Stimulated activated CD8-positive, alpha-beta memory T cell treated with anti-CD3 and anti-CD28 coated beads, Interleukin-15, amount 100 ng/mL, for 1 hour (primary cell): ENCODE results near the gene MR1.

ENCODE experiments used
- DNase-seq: peaks from one replicate; pipeline ENCODE4 v3.0.0-alpha.2; 2020; ENCODE audit warnings: low read depth

The MR1 gene

DNA sequence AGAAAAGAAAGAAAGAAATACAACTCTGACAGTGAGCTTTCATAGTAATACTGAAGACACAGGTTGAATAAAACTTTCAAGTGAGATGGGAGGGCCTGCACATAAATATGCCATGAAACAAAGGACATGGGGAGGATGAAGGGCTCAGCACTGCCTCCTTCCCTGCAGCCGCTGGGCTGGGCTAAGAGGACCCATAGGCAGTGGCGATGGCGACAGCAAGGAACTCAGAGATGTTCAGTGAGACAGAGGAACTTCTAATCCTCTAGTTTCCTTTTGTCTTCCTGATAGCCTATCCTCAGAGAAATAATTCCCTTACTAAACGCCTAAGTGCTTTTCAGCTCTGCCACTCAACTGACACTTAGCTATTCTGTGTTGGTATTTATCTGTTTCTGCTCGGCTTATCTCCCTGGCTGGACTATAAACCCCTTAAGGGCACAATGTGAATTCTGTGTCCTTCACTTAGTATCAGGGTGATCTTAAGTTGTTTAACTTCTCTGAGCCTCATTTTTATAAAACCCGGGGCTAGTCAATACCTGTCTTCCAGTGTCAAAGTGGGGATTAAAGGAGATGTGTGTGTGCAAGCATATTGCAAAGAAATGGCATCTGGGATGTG is 30.3 kb downstream of the MR1 start:
- DNase-seq, result no peak

DNA sequence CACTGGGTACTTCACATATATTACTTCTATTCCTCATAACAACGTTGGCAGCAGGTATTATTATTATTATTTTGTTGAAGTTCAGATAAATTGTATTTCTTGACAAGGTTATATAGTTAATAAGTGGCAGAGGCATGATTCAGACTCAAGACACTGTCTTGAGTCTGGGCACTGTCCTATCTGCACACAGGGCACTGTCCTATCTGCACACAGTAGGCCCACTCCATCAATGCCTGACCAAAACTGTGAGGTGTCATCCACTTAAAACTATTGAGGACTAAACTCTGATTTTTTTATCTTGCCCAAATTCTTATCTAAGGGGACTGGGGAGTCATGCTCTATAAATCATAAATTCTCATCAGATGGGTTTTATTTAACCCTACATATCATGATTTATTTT is 30.9 kb downstream of the MR1 start:
- DNase-seq, result no peak

DNA sequence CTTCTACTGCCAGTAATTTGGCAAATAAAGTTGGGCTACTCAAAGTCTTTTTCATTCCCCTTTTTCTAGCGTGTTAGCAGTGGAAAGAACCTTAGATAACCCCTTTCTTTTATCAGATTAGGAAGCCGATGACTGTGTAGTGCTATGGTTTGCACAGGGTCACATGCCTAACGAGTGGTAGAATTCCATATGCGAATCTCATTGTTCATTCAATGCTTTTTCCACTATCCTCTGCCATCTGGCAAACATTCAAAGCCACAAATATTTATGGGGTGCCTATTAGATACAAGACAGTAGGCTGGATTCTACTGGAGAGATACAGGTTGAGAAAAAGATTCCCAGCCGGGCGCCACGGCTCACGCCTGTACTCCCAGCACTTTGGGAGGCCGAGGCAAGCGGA is 39.9 kb downstream of the MR1 start:
- DNase-seq, result no peak

DNA sequence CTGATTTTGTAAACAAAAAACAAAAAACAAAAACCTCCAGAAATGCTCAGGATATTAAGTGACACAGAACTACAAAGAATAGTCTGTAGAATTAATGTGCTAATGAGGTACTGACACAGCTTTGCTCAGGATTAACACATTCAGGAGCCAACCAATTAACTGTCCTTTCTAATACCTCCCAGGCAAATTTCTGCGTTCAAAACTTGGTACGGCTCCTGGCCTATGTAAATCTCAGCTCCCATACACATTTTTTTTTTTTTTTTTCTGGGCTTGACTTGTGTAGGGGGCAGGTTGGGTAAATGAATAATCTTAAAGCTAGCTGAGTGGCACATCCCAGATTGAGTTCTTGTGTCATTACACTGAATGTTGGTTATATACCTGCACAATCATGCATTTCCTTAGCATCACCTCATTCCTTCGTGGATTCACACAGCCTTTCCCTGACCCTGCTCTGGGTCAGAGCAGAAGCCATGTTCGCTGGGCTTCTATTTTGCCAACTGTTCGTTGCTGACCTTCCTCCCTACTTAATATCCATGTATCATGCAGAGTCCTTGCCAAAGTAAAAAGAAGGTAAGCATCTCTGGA is 42.1 kb downstream of the MR1 start:
- DNase-seq, result no peak

DNA sequence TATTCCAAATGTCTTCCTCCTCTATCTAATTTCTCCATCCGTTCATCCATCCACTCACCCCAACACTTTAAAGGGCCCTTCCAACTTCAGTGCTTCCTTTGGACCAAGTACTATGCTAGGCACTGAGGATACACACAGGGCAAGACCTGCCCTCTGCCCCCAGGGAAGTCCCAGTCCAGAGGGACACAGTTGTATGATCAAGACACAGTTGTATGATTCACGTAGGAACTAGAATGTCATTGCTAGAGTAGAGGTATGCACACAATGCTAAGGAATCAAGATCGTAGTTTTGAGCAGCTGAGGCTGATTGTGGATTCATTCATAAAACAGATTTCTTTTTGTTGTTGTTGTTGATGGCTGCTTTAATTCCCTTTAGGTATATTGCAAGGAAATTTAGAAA is 43.1 kb downstream of the MR1 start:
- no peak for DNase-seq

DNA sequence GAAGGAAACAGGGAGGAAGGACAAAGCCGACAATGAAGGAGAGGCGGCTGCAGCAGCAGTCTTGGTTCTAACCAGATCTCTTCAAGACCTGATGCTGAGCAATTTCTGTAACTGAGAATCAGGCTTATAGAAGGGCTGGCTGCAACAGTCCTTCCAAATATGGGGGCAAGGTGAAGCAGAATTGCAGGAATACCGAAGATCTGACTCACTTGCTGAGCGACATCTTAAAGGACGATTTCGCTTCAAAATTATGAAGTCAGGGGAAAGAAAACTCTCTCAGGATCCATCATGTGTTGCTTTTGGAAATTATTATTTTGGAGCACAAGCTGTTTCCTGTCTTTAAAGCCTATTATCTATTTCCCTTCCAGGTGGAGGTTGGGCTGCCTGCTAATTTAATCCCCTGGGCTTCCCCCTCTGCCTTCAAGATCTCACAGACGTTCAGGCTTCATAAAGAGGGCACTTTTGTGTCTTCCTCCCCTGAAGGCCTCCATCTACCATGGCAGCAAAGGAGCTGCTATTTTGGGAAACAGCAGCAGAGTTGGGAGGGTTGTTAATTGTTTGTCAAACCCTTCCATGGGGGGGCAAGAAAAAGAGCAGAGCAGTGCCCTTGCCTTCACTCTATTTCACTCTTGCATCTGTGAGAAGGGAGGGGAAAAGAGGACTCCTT is 43.9 kb downstream of the MR1 start:
- DNase-seq, result no peak

DNA sequence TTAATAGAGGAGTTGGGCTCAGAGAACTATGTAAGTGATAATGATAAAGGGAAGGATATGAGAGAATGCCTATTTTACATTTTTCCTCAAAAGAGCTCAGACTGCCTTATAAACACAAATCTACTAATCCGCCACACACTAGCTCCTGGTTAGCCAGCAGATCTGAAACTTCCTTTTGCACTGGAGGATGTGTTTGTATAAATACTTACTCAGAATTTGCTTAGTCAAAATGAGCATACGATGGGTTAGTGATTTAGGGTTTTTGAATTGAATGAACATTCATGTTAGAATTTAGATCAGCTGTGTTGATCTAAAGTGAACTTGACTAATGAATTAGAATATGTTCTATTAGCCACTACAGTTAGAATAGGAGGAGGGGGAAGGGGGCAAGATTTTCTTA is 45.6 kb downstream of the MR1 start:
- DNase-seq, result no peak

DNA sequence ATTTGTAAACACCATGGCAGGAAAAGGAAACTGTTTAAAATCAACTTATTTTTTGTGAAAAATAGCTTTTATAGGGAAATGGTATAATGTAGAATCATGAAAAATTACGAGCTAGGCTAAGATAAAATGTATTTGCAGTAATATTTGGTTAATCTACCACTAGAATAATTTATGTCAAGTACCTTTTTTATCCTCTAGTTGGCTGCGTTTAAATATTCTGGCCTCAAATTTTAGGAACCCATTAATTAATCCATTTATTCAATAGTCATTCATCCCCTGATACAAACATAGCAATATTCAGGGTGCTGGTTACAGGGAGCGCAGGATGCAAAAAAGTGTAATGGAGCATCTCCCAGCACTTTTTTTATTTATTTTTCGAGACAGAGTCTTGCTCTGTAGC is 46.1 kb downstream of the MR1 start:
- DNase-seq, result no peak

DNA sequence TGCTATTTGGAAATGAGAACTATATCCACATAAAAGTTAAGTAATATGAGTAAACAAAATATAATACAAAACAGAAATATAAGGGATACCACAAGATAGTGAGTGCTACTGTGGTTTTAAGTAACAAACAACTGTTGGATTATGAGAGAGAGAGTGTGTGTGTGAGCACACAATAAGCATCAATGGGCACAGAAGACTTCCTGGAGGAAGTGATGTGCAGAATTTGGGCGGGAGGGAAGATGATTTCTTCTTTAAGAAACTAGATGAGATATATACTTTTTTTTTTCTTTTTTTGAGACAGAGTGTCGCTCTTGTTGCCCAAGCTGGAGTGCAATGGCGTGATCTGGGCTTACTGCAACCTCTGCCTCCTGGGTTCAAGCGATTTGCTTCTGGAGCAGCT is 46.8 kb downstream of the MR1 start:
- DNase-seq, result no peak

DNA sequence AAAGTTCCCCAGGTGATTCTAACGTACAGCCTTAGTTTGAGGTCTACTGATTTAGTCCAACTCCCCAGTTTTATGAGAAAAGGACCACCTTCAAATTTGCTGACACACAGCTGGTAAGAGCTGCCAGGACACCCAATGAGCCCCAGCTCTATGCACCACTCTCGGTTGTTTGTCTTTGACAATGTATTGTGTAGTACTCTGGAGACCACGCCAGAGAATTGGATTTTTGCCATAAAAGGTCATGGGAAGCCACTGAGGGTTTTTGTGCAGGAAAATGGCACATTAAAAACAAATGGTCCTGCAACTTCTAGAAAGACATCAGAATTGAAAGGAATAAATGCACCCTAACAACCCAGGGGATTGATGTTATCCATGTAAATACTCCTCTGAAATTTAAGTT is 47.6 kb downstream of the MR1 start:
- no peak for DNase-seq

DNA sequence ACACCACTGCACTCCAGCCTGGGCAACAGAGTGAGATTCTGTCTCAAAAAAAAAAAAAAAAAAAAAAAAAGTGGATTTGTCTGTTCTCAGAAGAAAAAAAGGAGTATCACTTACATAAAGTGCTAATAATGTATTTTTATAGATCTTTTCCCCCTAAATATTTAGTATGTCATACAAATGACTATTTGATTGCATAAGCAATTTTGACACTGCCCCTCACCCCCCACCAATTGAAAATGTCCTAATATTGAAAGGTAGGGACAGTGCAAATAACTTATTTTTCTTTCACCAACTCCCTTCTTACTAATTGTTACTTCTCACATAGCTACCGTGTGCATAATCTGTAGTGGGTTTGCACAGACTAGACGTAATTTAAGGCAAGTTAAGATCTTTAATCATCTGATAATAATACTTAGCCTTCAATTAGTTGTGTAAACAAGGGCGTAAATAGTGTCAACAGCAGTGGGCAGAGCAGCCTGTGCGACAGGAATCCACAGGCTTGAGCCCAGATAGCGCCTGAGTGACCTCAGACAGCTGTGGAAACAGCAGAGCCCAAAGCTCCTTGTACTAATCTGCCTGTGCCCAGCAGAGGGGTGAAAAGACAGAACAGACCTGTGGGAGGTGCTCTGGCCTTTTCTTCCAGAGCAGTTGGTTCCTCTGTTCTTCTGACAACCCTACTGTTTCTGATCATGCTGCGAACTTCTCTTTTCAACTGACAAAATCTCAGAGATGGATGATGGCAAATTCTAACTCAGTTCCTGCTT is 50.2 kb downstream of the MR1 start:
- DNase-seq, result peak; percentile 29

DNA sequence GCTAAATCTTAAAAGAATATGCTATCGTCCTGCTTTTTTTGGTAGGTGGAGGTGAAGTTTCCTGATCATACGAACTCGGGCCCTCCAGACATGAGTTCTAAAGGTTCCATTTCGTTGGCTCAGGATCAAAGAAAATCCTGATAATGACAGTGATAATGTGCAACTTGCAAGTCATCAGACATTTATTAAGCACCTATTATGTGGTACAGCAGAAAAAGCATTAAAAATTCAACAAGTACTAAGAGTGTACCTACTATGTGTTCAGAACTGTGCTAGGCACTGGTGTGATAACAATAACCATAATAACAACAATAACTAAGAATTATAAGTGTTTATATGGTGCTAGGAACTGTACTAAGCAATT is 50.8 kb downstream of the MR1 start:
- DNase-seq, result no peak

DNA sequence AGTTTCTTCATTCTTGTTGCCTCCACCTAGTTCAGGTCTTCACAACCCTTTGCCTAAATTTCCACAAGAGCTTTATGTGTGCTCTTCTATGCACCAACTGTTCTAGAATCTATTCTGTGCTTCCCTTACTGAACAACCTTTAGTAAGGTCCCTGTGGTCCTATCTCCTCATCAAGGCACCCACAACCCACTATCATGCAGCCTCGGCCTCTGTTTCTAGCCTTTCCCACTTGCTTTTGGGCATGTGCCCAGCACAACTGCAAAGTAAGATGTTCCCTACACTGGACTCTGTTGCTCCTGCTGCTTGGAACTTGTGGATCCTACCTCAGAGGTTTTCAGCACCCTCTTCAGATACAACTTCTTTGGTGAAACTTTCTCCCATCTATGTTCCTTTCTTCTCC is 52.3 kb downstream of the MR1 start:
- no peak for DNase-seq

DNA sequence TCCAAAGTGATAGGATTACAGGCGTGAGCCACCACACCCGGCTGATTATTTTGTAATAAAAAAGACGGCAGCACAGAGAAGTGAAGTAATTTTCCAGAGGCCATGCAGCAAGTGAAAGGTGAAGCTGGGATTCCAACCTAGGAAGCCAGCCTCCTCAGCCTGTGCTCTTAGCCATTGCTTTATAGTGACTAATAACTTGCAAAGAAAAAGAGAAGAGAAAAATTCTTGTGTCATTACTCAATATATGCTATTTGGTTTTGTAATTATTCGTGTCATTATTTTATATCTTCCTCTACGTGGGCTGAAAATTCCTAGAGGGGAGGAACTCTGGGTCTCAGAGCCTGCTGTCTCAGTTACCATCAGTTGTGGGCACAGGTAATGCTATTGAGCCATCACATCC is 53.1 kb downstream of the MR1 start:
- no peak for DNase-seq

DNA sequence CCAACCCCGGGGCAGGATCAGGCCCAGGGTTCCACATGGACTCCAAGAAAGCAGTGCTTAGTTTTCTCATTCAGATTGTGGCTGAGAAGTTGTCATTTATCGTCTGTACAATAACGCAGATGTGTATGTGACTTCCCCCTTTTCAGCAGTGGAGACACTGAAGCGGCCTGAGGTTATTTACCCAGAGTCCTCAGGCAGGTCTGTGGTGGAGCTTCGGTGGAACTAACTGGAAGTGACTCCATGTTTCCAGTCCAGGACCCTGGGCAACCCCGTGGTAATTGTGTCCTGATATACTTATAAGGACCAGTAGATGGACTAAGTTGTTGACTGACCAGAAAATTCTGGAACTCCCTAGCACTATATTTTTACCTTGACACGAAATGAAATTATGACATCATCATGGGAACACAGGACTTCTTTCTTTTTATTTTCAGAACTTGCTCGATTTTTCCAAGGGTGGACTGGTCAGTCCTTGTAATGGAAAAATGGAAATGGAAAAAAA is 53.7 kb downstream of the MR1 start:
- DNase-seq, result no peak

DNA sequence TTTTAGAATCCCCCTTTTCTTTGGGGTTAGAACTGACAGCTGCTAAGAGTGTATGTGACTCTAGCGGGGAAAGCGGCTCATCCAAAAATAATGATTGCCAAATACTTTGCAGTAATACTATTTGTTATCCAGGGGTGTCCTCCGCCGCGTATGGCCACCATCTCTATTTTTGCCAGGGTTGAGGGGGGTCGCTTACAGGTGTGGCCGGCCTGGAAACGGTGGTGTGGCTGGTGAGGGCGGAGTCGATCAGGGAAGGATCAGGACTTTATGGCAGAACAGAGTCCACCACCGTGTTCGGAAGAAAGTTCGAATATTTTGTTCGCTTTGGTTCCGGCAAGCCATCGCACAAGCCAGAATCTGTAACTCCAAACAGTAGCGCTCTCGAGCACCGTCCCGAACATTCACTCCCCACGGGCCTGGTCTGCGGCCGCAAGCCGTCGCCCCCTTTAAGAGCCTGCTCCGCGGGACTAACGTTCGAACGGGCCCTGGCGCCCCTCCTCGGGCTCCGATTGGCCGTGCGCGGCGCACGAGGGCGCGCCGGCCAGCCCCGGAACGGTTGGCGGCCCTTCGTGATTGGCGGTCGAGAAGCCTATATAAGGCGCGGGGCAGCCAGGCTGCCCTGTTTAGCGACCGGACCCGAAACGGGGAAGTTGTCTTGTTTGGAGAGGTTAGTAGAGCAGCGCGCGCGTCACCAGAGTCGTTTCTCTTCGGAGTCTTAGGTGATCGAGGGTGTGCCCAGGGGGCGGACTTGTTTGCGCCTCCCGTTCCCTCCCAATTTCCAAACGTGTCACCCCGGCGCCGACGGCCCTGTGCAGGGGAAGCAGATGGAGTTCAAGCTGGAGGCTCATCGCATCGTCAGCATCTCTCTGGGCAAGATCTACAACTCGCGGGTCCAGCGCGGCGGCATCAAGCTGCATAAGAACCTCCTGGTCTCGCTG is 54.6 kb downstream of the MR1 start, which contains the start of gene IER5:
IER5 (plus strand) TSS at position 622 of the 938 bp plus-strand sequence; CDS start at position 825, 203 bp downstream.
- DNase-seq, result peak; percentile 92

DNA sequence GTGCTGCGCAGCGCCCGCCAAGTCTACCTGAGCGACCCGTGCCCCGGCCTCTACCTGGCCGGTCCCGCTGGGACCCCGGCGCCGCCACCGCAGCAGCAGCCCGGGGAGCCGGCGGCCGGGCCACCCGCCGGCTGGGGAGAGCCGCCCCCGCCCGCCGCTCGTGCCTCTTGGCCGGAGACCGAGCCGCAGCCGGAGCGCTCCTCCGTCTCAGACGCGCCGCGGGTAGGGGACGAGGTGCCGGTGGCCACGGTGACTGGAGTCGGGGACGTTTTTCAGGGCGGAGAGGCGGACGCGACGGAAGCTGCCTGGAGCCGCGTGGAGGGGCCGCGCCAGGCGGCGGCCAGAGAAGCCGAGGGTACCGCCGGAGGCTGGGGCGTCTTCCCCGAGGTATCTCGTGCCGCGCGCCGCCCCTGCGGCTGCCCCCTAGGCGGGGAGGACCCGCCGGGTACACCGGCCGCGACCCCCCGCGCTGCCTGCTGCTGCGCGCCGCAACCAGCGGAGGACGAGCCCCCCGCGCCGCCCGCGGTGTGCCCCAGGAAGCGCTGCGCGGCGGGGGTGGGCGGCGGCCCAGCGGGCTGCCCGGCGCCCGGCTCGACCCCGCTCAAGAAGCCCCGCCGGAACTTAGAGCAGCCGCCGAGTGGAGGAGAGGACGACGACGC is 55.4 kb downstream of the MR1 start:
- DNase-seq, result no peak

DNA sequence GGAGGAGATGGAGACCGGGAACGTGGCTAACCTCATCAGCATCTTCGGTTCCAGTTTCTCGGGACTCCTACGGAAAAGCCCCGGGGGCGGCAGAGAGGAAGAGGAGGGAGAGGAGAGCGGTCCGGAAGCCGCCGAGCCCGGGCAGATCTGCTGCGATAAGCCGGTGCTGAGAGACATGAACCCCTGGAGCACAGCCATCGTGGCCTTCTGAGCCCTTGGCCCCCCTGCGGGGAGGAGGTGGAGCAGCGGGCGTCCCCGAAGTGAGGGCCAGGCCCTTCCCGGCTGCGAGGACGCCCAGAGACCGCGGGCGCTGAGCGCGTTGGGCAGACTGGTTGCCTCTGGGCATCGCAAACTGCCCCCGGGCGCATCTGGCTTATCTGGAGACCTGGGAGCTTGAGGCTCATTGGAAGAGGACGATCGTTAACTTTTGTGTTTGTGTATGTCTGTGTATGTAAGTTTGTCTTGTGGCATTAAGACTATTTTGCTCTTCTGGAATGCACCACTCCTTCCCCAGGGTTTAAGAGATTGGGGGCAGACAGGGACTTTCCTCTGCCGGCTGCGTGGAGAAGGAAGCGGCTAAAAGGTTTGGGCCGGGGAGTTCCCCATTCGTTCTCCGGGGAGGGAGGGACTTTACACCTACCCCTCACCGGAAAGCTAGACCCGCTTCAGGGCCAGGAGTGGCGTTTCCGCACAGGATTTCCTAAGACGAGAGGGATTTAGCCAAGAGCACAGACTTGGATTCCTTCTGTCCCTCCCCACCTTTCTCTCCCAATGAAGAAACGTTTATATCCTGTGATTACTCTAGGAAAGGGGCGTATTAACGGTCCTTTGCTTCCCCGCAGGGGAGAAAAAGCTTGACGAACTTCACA is 56.1 kb downstream of the MR1 start:
- peak; percentile 62 for DNase-seq

DNA sequence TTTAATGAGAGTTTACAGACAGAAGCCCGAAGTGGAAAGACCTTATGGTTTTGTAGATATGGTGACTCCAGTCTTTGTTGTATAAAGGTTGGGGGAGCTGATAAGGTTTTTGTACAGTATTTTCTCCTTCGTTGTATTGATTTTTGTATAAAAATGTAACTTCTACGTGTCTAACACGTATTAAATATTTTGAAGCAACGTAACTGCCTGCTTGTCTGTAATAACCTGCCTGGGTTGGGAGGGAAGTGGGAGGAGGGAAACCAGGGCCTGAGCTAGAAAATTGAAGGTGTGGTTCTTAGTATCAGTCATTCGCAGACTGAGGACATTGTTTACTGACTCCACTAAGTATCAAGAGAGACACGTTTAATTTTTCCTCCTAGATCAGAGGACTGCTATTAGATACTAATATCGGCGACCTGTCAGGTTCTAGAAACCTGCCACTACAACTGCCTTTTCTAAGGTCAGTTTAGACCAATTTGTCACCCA is 56.9 kb downstream of the MR1 start:
- no peak for DNase-seq
